ENCODE results near the gene PROC. TPM values are rescaled to one million over a fixed set of nuclear protein-coding genes. Genes with fewer than 3 reads are reported as not detected.

Gene PROC
- total RNA-seq, 1 donor from 2014 or later = 0.25 TPM

DNA sequence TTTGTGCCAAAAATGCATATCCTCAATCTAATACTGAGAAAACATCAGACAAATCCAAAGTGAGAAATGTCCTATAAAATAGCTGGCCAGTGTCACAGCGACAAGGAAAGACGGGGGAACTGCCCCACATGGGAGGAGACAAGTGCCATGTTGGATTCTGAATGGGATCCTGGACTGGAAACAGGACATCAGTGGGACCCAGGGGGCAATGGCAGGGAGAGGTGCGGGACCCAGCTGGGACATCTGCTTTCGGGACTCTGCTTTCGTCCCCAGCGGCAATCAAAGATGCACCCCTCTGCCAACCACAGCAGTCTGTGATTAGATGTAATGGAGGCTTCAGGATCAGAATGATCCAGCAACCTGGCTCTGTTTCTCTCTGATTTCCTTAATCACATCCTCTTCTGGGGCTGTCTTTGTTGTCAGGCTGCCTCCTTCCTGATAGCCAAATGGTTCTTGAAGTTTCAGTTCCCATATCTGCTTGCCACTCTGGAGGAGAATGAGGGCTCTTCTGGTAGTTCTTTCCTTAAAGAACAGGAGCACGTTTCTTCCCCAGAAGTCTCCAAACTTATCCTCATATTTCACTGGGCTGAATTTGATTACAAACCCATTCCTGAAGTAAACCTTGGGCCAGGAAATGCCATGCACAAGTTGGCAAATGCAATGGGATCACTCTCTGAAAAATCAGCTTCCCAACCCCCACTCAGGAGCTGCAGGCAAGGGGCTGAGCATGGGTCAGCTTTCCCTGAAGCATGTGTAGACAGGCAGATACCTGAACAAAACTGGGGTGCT lies 13.6 kb upstream of the PROC start:
- H3K4me1 Mint-ChIP-seq = peaks cover 40% of the 10 kb centered on the region
- DNase-seq (ENCODE audit: low spot score in 2 of 2, unreplicated experiment in 2 of 2) = no peak
- no peaks in the 10 kb centered on the region for H3K9me3 Mint-ChIP-seq
- H3K27ac Mint-ChIP-seq = no peak overlapping the region
- no peak overlapping the region for H3K4me3 Mint-ChIP-seq
- H3K27me3 Mint-ChIP-seq (ENCODE audit: low read depth) = no peaks in the 10 kb centered on the region
- no peaks in the 10 kb centered on the region for H3K36me3 Mint-ChIP-seq
- TF ChIP-seq, protein P1, sequence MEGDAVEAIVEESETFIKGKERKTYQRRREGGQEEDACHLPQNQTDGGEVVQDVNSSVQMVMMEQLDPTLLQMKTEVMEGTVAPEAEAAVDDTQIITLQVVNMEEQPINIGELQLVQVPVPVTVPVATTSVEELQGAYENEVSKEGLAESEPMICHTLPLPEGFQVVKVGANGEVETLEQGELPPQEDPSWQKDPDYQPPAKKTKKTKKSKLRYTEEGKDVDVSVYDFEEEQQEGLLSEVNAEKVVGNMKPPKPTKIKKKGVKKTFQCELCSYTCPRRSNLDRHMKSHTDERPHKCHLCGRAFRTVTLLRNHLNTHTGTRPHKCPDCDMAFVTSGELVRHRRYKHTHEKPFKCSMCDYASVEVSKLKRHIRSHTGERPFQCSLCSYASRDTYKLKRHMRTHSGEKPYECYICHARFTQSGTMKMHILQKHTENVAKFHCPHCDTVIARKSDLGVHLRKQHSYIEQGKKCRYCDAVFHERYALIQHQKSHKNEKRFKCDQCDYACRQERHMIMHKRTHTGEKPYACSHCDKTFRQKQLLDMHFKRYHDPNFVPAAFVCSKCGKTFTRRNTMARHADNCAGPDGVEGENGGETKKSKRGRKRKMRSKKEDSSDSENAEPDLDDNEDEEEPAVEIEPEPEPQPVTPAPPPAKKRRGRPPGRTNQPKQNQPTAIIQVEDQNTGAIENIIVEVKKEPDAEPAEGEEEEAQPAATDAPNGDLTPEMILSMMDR (IDR thresholded peaks at IDR 0.05; ENCODE audit: unreplicated experiment) = no peak

DNA sequence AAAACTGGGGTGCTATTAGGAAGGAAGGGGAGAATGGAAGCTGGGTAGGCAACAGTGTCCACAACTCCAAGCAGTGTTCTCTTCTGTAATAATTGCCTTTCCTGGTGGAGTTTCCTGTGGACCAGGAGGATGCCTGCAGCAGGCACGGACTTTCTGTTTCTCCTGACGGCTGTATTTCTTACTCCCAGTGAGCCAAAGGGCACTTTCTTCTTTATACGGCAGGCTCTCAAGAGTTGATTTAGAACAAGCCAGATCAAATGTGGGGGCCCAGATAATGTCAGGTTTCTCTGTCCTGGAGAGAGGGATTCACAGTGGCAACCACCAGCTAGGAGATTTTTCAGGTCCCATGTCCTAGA lies 13.0 kb upstream of the PROC start:
- Mint-ChIP-seq H3K9me3 (no peaks in the 10 kb centered on the region), H3K4me1 (peaks cover 41% of the 10 kb centered on the region), H3K27me3 (ENCODE audit: low read depth) (no peaks in the 10 kb centered on the region), H3K4me3 (no peak overlapping the region), H3K36me3 (no peaks in the 10 kb centered on the region), H3K27ac (peak overlapping the region; percentile 71)
- TF ChIP-seq, protein P1 (IDR thresholded peaks at IDR 0.05; ENCODE audit: unreplicated experiment) = no peak
- no peak for DNase-seq (ENCODE audit: low spot score in 2 of 2, unreplicated experiment in 2 of 2)

DNA sequence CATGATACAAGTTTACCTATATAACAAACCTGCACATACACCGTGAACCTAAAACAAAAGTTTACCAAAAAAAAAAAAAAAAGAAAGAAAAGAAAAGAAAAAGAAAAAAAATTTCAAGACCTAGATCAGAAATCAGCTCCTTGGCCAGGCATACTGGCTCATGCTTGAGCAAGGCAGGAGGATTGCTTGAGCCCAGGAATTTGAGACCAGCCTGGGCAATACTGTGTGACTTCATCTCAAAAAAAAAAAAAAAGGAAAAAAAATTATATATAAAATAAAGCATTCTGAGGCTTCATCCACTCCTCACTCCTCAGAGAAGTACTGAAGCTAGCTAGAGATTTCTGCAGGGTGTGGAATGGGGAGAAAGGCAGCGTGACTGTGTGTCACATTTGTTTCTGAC lies 11.8 kb upstream of the PROC start:
- no peak for DNase-seq (ENCODE audit: low spot score in 2 of 2, unreplicated experiment in 2 of 2)
- H3K27me3 Mint-ChIP-seq (ENCODE audit: low read depth) = no peaks in the 10 kb centered on the region
- H3K4me3 Mint-ChIP-seq = no peak overlapping the region
- peaks cover 48% of the 10 kb centered on the region for H3K4me1 Mint-ChIP-seq
- H3K36me3 Mint-ChIP-seq = no peaks in the 10 kb centered on the region
- H3K27ac Mint-ChIP-seq = peak overlapping the region; percentile 61
- no peaks in the 10 kb centered on the region for H3K9me3 Mint-ChIP-seq
- TF ChIP-seq, protein P1 (IDR thresholded peaks at IDR 0.05; ENCODE audit: unreplicated experiment) = no peak

DNA sequence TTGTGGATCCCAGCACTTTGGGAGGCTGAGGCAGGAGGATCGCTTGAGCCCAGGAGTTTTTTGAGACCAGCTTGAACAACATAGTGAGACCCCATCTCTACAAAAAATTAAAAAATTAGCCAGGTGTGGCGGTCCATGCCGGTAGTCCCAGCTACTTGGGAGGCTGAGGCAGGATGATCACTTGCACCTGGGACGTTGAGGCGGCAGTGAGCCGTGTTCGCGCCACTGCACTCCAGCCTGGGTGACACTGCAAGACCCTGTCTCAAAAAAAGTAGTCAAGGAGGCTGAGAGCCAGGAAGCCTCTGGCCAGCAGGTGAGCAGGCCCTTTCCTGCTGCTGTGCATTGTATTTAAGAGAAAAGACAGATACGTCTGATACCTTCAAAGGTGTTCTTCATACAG lies 11.1 kb upstream of the PROC start:
- H3K9me3 Mint-ChIP-seq = no peaks in the 10 kb centered on the region
- H3K4me1 Mint-ChIP-seq = peaks cover 51% of the 10 kb centered on the region
- H3K36me3 Mint-ChIP-seq = no peaks in the 10 kb centered on the region
- peak overlapping the region; percentile 48 for H3K4me3 Mint-ChIP-seq
- TF ChIP-seq, protein P1 (IDR thresholded peaks at IDR 0.05; ENCODE audit: unreplicated experiment) = no peak
- no peaks in the 10 kb centered on the region for H3K27me3 Mint-ChIP-seq (ENCODE audit: low read depth)
- no peak for DNase-seq (ENCODE audit: low spot score in 2 of 2, unreplicated experiment in 2 of 2)
- peak overlapping the region; percentile 55 for H3K27ac Mint-ChIP-seq

DNA sequence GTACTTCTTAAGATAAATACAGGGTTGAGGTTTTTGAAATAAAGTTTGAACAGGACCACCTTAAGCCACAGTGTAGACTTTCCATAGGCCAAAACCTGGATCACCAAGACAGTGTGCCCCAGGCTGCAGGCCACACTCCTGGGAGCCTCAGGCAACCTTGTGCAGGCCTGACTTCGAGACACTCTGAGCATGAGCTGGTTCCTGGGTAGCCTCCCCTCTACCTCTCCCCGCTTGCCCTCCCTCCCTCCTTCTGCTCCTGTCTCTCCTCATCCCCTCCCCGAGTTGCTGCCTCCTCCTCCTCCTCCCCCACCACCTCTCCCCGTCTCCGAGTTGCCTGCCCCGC lies 10.6 kb upstream of the PROC start:
- H3K4me3 Mint-ChIP-seq = peak overlapping the region; percentile 48
- H3K36me3 Mint-ChIP-seq = no peaks in the 10 kb centered on the region
- H3K27ac Mint-ChIP-seq = peak overlapping the region; percentile 55

More for the DNA sequence above, 10.6 kb upstream of the PROC start:
- TF ChIP-seq, protein P1 (IDR thresholded peaks at IDR 0.05; ENCODE audit: unreplicated experiment) = no peak
- Mint-ChIP-seq H3K4me1 (peaks cover 48% of the 10 kb centered on the region), H3K9me3 (peaks cover 3% of the 10 kb centered on the region), H3K27me3 (ENCODE audit: low read depth) (no peaks in the 10 kb centered on the region)
- DNase-seq (ENCODE audit: low spot score in 2 of 2, unreplicated experiment in 2 of 2) = no peak

All from mesothelial cell of epicardium (in vitro differentiated cells).